Measurements from ENCODE around the gene ATP10A.
"Not testable (repeated sequence)": the region's sequence is repeated elsewhere in the genome, so short reads cannot be mapped to it uniquely, and the experiment has no call there.

Gene ATP10A

DNA sequence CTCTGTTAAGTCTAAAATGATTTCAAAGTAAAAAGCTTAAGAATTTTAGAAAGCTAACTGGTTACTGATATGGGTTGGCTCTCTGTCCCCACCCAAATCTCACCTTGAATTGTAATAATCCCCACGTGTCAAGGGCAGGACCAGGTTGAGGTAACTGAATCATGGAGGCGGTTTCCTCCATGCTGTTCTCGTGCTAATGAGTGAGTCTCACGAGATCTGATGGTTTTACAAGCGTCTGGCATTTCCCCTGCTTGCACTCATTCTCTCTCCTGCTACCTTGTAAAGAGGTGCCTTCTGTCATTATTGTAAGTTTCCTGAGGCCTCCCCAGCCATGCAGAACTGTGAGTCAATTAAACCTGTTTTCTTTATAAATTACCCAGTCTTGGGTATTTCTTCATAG lies 7.1 kb downstream of the ATP10A start:
- DNase-seq (ENCODE audit: low read depth, low spot score): not testable (repeated sequence)

DNA sequence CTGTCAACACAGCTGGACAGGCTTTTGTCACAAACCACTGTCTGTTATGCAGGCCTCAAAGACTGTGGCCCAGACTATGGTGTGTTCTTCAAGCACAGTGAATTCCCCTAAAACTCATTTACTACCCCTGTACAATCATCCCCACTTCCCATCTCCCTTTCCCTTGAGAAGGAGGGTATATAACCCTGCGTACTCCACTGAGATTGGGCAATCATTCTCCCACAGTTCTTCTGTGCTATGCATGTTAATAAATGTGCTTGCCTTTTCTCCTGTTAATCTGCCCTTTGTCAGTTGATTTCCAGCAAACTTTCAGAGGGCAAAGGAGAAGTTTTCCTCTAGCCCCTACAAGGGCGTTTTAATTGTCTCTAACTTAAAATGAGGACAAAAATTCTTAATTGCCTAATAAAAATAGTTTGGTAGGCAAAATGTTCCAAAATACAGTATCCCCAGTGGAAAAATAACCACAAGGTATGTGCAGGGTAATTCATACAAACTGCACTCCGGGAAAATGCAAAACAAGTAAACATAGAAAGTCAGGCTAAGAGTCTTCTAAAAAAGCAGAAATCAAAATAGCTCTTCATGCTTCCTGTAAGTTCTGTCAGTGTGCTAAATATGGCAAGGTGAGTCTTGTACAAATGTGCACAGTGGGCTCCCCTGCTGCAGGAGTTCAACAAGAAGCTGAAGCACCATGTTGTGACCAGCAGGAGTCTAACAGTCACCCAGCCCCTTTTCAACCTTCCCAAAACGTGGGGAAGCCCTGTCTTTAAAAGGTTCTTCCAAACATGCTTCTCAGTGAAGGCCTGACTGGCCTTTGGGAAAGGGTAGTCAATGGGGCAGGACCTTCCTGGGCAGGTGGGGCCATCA lies 10.2 kb downstream of the ATP10A start:
- DNase-seq (ENCODE audit: low read depth, low spot score): no peak

DNA sequence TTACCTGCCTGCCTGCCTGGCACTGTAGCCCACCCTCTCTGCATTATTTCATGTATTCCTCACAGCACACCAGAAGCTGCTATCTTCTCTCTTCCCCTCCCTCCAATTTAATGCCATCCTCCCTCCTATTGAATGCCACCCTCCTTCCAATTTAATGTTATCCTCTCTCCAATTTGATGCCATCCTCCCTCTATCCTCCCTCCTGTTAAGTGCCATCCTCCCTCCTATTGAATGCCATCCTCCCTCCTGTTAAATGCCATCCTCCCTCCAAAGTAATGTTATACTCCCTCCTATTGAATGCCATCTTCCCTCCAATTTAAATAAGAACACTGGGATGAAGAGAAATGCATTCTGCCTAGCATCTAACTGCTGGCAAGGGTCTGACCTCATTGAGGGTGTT lies 11.1 kb downstream of the ATP10A start:
- no peak for DNase-seq (ENCODE audit: low read depth, low spot score)

DNA sequence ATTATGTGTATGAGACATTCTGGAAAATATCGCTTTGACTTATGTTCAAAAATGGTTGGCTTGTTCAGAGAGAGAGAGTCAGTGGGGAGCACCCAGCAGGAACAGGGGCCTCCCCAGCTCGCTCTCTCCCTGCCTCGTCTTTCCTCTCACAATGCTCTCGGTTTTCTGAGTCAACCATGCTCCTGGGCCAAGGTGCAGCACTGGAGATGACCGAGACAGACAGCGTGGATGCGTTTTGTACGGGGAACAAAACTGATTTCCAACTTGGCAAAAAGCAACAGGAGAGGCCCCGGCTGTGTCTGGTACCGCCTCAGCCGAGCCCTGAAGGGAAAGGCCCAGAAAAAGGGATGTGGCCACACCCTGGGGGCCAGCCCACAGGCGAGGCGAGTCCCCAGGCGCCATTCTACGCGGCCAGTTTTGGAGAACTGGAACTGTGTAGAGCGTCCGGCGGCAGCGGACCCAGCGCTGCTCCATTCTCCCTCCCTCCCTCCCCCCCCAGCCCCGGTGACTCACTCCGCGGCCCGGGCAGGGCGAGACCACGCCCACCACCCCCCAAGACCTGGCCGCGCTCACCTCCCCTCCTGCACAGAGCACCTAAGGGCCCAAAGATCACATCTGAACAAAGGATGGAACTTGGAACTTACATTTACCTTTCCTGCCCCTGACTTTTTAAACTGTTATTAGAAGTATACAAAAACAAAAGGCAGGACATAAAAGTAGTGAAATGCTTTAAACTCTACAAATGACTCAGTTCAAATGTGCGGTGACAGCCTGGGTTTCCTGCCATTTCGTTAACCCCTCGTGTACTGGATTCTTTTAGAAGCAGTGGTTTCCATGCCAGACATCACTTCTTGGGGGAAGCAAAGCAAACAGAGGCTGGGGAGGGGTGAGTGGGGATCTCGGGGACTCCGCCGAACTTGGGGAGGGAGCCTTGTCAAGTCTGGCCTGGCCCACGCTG lies 12.7 kb downstream of the ATP10A start:
- peak; percentile 94 for DNase-seq (ENCODE audit: low read depth, low spot score)

DNA sequence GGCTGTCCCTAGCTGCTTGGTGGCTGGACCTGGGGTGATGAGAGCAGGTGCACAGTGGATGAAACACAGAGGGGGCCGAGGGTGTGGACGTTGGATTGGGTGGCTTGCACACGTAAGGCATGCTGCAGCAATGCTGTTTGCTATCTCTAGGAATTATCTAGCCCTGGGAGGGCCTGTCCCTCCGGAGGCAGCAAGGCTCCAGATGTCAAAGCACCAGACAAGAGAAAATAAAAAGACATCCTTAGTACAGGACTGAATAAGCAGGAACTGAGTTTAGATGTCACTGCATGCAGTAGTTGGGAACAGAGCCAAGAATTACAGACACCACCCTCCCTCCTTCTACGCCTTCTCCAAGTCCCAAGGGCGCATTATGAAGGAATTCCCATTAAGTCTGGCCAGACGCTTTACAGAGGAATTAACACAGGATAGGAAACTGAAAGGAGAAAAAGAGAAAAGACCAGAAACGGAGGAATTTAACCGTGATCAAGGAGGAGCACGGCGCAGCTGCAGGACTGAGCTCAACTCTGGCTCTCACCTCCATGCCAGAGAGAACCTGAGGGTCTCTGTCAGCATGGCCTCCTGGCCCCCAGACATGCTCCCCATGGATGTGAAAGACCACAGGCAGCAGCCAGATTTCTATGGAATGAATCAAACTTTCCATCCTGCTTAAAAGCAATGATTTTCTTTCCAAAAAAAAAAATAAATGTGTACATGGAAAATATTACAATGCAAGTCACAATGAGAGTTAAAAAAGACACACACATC lies 13.8 kb downstream of the ATP10A start:
- peak; percentile 85 for DNase-seq (ENCODE audit: low read depth, low spot score)

DNA sequence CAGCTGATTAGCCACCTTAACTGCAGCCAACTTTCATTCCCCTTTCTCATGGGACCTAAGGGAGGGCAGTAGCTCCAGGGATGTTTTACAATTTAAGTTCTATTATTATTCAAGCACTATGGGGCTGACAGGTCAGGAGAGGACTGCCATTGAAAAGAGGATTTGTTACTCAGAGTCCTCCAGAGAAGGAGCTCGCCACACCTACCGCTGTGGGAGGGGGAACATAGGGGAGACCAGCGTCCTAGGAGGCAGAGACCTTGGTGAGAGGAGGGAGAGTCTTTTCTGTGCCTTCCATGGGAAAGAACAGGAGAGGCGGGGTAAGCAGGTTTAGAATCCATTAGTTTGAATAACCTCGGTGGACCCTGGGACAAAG lies 14.4 kb downstream of the ATP10A start:
- DNase-seq (ENCODE audit: low read depth, low spot score): no peak

DNA sequence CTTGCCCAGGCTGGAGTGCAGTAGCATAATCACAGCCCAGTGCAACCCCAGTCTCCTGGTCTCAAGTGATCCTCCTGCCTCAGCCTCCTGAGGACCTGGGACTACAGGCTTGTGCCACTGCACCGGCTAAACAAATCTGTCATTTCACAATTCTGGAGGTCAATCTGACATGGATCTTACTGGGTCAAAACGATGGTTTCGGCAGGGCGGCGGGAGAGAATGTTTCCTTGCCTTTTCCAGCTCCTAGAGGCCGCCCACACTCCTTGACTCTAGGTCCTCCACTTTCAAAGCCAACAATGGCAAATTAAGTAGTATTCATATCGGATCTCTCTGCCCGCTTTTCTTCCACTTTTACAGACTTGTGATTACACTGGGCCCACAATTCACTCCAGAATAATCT lies 14.8 kb downstream of the ATP10A start:
- no peak for DNase-seq (ENCODE audit: low read depth, low spot score)

DNA sequence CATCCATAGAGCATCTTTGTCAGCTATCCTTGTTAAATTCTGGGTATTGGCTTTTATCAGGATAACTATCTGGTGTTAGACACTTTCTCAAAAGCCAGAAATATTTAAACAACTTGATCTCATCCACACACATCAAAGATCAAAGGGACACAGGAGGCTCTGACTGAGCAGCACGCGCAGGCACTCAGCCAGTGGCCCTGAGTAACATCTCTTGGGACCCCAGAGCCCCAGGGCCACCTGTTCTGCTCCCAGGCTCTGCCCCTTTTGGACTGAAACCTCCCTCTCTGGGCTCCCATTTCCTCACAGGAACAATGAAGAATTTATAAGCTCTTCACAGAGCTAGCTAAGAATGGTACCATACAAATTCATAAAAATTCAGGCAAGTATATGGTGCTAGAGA lies 16.1 kb downstream of the ATP10A start:
- DNase-seq (ENCODE audit: low read depth, low spot score): no peak

DNA sequence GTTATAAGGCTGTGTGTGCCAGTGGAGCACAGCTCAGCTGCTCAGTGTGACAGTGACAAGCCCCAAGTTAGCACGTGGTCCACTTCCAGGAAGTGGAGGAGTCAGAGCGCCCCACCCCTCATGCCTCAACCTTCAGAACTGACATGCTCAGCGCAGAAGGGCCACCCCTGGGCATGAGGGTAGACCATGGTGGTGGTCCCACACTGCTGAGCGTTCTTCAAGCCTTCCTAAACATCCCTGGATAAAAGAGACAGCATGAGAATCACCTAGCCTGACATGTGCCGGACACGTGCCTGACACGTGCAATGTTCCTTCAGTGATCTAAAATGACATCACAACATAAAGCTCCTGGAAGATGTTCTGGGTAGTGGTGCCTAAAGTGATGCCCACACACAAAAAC lies 16.8 kb downstream of the ATP10A start:
- no peak for DNase-seq (ENCODE audit: low read depth, low spot score)

DNA sequence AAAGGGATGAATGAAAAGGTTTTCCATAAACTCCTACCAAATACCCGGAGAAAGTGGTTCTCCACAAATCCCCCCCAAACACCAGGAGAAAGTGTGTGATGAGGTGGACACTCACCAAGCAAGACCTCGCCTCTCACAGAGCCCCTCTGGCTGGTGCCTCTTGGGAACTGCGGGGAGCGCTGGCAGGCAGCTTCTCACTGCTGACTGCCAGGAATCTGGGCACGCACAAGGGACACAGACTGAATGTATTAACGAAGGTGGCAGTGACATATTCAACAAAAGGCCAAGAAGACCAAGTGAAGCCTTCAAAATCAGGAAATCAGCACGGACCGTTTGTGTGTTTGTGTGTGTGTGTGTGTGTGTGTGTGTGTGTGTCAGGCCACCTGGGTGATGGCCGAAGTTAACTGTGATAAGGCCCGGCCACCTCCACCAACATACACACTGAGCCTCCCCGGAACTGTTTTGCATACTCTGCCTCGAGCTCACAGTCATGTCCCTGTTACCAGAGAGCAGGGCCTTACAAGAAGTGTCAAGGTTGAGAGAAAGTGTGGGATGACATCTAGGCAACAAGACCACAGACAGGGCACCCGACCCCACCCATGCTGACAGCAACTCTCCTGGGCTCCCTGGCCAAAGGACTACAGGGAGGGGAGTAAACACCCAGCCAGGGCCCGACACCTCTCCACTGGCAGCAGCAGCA lies 18.0 kb downstream of the ATP10A start:
- peak; percentile 56 for DNase-seq (ENCODE audit: low read depth, low spot score)

DNA sequence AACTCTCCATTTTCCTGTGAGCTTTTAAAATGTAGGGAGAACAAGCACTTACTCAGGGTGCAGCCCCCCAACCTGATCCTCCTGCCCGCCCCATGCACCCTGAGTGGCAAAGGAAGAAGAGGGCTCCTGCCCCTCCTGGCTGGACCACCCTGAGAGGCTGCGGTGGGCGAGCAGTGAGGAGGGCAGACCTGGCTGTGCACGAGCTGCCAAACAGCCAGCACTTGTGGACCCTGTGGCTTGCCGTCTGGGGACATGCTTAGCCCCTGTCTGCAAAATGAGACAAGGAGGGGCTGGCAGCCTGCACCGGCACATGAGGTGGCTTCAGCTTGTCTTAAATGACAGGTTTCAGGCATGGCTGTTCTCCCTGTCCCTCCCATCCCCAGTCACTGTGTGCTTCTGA lies 18.6 kb downstream of the ATP10A start:
- no peak for DNase-seq (ENCODE audit: low read depth, low spot score)

DNA sequence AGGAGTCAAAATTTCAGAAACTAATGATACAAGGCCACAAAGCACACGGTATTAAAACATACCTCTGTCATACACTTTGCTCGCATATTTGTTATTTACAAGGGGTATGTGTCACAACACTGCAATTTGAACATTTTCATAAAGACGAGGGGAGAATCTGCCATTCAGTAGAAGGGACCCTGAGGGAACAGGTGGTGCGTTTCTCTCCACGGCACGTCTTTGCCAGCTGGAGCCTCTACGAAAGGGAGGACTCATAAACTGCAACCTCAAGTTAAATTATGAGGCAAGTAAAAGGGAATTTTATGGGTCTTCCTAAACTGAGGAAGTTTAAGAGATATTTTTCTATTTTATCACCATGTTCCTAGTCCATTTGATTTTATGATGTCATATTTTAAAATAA lies 19.1 kb downstream of the ATP10A start:
- no peak for DNase-seq (ENCODE audit: low read depth, low spot score)

DNA sequence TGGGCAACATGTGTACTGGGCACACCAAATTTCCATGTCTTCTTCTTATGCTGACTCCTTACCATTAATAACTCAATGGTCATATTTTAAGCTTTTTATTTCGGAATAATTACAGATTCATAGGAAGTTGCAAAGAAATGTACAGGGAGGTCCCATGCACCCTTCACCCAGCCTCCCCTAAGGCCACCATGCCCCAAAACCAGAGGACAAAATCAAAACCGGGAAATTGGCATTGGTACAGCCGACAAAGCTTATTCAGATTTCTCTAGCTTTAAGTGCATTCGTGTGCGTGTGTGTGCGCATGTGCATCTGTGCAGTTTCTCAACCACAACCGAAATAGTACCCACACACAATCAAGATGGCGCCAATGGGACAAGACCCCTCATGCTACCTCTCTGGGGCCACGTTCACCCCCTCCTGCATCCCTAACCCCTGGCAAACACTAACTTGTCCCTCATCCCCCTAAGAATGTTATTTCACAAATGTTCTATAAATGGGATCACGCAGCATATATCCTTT lies 23.4 kb downstream of the ATP10A start:
- no peak for DNase-seq (ENCODE audit: low read depth, low spot score)

DNA sequence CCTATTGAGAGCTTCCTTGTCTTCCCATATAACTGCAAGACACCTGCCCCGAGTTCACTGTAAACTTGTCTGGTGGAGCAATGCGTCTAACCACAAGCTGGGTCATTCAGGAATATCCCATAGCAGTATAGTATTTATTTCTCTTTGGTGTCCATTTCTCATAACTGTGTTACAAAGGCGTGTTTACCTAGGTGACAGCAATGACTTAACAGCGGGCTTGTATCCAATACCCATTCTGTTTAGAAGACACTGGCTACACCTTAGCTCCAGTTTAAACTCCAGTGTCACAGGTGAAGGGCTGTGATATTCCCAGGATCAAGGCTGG lies 24.3 kb downstream of the ATP10A start:
- DNase-seq (ENCODE audit: low read depth, low spot score): no peak

DNA sequence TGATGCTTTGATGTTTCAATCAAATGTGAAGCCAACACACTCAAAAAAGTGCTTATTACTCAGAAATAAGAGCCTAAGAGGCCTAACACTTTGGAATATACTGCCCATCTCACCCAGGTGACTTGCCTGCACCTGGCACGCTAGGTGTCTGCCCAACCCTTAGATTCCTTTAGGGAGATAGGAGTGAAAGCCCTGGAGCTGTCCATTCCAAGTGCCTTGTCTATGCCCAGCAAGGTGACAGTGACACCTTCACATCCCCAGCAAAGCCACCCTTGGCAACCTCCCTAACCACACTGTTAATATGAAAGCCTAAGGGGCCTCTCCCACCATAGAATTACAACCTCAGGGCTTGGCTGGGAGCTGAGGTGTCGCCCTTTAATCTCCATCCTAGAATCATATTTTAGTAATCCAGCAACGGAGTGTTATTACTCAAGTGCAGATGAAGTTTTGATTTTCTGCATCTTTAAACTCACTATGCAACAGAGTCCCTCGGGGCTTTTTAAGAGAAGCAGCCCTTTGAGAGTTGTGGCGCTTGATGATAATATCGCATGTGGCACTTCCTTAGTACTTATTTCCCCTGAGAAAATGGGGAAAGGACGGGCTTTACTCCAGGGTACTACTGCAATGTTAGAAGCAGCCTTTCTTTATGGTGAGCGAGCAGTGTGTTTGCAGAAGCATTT lies 24.8 kb downstream of the ATP10A start:
- no peak for DNase-seq (ENCODE audit: low read depth, low spot score)

DNA sequence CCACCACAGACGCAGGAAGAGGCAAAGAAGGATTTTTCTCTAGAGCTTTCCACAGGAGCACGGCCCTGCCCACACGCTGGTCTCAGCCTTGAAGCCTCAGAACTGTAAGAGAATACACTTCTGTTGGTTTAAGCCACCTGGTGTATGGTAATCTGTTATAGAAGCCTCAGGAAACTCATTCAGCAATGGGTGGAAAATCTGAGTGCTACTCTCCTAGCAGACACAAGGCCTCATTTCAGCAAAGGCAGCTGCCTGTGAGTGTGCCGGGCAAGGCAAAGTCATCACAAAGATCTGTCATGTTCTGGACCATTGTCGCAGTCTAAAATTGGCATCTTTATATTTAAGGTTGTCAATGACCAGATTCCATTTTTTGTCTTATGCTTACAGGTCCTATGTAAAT lies 31.0 kb downstream of the ATP10A start:
- DNase-seq (ENCODE audit: low read depth, low spot score): peak; percentile 40

DNA sequence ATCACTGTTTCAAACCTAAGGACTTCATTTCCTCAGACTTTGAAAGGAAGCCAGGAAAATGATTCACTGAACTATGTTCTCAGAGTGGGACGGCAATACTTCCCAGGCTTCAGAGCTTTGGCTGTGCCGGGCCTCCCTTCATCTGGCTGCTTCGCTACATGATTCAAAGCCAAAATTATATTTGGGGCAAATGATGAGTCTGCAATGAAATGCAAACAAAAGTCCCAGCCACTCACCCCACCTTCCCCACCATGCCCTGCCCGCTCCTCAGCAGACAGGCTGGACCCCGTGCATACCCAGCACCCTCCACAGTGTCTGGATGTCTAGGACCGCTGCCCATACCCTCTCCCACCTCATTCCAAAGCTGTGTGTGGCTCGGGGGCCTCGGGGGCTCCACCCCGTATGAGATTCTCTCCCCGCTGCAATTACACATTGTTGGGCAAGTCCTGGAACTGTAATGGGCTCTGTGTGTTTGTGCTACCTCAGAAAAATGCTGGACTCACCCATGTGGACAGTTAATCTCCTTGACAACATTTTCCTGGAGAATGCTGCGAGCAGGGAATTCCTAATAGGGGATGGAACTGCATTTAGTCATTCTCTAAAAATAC lies 32.2 kb downstream of the ATP10A start:
- peak; percentile 96 for DNase-seq (ENCODE audit: low read depth, low spot score)

DNA sequence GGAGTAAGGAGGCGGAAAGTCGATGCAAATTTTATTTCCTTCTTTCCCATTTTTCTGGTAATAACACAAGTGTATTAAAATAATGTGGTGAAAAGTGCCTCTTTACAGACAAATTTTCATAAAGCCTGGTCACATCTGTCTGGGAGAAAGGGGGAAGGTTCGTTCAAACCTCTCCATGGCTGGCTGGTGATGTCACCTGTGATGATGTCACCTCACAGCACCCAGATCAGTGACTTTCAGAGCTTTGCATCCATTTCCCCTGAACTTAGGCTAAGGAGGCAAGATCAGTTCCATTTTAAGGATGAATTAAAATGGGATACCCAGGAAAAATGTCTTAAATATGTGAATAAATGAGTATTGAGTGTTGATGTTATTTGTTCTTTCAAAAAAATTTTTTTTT lies 34.1 kb downstream of the ATP10A start:
- DNase-seq (ENCODE audit: low read depth, low spot score): peak; percentile 28

DNA sequence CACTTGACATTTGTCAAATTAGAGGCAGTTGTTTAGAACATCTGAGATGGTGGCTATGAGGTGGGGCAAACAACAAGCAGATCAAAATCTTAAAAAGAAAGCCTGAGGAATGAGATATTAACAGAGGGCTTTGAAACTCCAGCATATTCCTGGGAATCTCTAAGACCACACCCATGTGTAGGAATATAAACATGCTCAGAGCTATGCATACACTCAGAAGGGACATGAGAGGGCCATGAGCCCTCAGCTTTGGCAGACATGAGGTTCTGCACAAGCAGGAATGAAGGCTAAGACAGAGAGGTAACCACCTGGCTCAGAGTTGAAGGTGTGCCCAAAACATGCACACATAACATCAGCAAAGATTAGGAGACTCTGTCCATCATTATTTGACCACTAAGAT lies 37.9 kb downstream of the ATP10A start:
- DNase-seq (ENCODE audit: low read depth, low spot score): no peak

DNA sequence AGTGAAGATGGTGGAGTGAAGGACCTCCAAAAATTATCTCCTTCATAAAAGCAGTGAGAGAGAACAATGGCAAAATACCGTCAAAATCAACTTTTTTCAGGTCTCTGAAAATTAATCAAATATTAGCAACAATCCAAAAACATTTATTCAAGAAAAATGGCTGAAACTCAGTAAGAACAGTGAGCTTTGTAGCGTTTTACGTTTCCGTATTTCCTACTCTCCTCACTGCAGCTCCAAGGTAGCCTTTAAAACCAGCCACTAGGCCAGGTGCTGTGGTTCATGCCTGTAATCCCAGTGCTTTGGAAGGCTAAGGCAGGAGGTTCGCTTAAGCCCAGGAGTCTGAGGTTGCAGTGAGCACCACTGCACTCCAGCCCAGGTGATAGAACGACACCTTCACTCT lies 38.5 kb downstream of the ATP10A start:
- DNase-seq (ENCODE audit: low read depth, low spot score): no peak

Measured in astrocyte of the hippocampus (primary cell).